GM10266 (cell line): ENCODE data around the gene ALOX12.
A peak's percentile ranks its signal among the peaks of the same experiment; 100 is the strongest.

Source experiments
- DNase-seq: peaks from one replicate; pipeline ENCODE4 v3.0.0; 2012; ENCODE audit errors: extremely low spot score
- TF ChIP-seq, protein P1 (sequence below): IDR thresholded peaks from 2 replicates; pipeline ENCODE4 v1.5.1; 2012; ENCODE audit warnings: mild to moderate bottlenecking, low read depth; ENCODE audit not compliant: control insufficient read depth, insufficient read depth; ENCODE audit errors: missing control alignments

The ALOX12 gene

DNA sequence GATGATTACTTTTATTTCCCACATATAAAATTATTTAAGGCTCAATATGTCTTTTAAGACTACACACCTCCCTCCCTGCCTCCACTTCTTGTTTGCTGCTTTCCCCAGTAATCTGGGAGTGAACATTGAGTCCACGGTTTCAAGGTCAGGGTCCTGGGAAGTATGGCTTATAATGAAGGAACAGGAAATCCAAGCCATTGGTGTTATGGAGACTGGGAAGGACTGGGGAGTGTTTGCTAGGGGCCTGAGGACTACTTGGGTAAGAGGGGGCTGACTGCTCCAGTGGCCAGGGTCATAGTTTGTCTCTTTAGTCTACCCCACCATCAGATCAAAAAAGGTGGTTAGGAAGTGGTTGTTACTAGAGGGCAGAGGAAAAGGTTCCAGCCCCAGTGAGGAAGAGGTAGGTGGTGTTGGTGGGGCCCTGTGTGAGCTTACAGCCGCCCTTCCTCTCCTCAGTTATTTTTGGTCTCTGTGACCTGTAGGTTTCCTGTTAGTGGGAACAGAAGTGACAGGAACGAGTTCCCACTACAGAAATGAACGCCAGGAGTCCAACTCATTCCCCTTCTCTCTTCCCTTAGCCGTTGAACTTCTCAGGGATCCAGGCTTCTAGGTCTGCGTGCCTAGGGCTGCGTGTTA is 39.2 kb downstream of the ALOX12 start:
- TF ChIP-seq, protein P1, sequence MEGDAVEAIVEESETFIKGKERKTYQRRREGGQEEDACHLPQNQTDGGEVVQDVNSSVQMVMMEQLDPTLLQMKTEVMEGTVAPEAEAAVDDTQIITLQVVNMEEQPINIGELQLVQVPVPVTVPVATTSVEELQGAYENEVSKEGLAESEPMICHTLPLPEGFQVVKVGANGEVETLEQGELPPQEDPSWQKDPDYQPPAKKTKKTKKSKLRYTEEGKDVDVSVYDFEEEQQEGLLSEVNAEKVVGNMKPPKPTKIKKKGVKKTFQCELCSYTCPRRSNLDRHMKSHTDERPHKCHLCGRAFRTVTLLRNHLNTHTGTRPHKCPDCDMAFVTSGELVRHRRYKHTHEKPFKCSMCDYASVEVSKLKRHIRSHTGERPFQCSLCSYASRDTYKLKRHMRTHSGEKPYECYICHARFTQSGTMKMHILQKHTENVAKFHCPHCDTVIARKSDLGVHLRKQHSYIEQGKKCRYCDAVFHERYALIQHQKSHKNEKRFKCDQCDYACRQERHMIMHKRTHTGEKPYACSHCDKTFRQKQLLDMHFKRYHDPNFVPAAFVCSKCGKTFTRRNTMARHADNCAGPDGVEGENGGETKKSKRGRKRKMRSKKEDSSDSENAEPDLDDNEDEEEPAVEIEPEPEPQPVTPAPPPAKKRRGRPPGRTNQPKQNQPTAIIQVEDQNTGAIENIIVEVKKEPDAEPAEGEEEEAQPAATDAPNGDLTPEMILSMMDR = no peak
- no peak for DNase-seq

DNA sequence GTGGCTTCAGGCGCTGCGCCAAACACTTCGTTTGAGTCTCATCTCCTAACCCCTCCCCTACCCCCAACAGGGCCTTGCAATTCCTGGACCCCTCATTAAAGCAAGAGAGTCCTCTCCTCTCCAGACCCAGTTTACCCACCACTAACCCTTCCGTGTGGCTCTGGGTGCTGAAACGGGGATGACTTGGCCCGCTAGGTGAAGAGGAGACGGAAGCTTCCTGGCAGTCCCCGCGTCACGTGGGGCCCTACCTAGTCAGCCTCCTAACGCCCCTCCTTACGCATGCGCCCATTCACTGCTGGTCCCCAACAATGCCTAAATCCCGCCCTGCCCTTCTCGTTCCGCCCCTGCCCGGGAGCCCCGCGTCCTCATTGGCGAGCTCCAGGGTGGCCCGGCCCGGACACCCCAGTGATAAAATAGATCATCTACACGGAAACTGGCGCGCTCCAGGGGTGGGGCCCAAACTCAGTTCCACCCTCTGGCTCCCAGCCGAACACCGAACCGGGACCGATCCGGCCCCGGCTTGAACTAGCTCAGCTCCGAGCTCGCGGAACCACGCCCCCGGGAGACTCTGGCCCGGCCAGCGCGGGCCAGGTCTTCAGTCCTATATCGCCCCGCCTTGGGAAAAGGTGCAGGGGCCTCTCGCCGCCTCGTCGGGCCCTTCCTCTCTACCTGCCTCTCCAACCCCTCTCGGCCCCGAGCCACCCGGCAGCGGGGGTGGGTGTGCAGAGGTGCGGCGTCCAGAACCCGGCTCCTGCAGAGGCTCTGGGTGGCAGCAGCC is 39.9 kb downstream of the ALOX12 start, which contains the start of gene SLC16A13:
SLC16A13 (plus strand) TSS at position 425 of the 778 bp plus-strand sequence. CDS start 368 bp downstream, outside the sequence.
- TF ChIP-seq, protein P1 = no peak
- peak; percentile 98 for DNase-seq

DNA sequence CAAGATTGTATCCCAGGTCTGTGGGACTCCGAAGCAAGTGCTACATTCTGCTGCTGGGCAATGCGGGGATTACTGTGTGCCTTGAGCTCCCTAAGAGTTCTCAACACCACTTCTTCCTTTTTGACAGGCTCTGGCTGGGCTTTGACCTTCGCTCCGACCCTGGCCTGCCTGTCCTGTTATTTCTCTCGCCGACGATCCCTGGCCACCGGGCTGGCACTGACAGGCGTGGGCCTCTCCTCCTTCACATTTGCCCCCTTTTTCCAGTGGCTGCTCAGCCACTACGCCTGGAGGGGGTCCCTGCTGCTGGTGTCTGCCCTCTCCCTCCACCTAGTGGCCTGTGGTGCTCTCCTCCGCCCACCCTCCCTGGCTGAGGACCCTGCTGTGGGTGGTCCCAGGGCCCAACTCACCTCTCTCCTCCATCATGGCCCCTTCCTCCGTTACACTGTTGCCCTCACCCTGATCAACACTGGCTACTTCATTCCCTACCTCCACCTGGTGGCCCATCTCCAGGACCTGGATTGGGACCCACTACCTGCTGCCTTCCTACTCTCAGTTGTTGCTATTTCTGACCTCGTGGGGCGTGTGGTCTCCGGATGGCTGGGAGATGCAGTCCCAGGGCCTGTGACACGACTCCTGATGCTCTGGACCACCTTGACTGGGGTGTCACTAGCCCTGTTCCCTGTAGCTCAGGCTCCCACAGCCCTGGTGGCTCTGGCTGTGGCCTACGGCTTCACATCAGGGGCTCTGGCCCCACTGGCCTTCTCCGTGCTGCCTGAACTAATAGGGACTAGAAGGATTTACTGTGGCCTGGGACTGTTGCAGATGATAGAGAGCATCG is 42.4 kb downstream of the ALOX12 start:
- TF ChIP-seq, protein P1 = no peak
- DNase-seq = no peak

DNA sequence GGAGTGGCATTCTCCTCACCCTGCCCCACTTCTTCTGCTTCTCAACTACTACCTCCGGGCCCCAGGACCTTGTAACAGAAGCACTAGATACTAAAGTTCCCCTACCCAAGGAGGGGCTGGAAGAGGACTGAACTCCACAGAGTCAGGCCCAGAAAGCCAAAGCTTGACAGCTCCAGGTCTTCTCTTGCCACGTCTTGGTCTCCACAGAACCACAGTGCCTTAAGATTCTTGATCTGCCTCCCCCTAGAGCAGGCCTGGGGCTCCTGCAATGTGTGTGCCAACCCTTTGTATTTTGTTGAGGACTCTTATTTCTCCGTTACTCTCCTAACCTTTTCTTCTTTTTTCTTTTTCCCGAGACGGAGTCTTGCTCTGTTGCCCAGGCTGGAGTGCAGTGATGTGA is 44.0 kb downstream of the ALOX12 start:
- no peak for DNase-seq
- TF ChIP-seq, protein P1 = no peak

DNA sequence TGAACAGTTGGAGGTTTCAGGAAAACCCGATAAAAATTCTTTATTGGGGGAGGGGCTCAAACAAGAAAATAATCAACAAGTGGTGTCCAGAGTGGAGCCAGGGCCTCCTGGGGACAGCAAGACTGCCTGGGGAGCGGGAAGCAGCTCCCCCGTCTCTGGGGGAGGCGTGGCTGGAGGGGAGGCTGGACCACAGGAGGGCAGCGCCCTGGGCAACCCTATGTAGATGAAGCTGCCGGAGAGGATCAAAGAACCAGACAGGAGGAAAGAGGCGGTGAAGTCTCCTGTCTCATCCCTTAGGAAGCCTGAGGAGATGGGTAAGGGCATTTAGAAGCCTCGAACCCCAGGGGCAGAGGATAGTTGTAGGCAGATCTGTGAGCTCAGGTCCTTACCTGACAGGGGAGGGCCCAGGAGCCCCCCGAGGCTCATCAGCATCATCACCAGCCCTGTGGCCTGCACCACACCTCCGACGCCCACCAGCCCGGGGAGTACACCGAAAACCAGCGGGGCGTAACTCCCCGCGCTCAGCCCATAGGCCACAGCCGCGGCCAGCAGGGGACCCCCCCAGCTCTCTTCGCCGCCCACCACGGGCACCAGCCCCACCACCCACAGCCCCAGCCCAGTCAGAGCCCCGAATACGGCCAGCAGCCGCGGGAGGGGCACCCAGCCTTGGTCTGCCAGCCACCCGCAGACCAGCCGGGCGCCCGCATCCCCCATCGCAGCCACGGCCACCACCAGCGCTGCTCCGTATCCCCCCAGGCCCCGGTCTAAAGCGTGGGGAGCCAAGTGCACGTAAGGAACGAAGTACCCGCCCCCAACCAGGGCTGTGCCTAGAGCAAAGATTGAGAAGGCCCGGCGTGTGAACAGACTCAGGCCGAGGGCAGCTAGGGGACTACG is 46.0 kb downstream of the ALOX12 start:
- TF ChIP-seq, protein P1 = no peak
- peak; percentile 53 for DNase-seq

DNA sequence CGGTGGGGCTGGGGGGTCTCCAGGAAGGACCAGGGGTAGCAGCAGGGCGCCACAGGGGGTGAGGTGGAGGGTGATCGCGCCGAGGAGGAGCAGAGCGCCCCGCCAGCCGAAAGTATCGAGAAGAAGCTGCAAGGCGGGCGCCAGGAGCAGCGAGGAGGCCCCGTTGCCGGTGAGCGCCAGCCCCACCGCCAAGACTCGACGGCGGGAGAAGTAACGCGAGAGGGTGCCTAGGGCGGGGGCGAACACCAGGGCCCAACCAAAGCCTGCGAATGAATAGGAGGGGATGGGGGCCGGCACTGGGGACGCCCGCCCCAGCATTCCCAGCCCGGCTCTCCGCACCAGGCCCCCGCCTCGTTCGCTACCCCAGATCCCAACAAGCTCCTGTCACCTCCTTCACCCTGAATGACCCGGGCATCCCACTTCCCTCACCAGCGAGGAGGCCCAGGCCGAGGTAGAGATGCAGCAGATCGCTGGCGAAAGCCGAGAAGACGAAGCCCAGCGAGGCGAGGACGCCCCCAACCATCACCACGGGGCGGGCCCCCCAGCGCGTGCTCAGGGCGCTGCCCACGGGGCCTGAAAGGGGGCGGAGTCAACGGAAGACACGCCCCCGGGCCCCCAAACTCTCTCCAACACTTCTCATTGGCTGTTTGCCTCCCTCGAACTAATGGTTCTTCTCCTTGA is 46.8 kb downstream of the ALOX12 start:
- TF ChIP-seq, protein P1 = no peak
- peak; percentile 80 for DNase-seq
